ENCODE measurements around the gene CDHR5. TPM values are rescaled to one million over a fixed set of nuclear protein-coding genes. Genes with fewer than 3 reads are reported as not detected.
"Not testable (repeated sequence)": the region's sequence is repeated elsewhere in the genome, so short reads cannot be mapped to it uniquely, and the experiment has no call there.

The CDHR5 gene
- total RNA-seq, 2 donors from 2014 or later, result 140 to 310 TPM

- Histone ChIP-seq H3K4me3 (no peak overlapping the region), H3K9ac (ENCODE audit: low read depth in 2 of 2, low read length in 2 of 2) (no peak overlapping the region), H3K27ac (no peak overlapping the region), H3K4me1 (peaks cover 9% of the 10 kb centered on the region), H3K9me3 (no peaks in the 10 kb centered on the region), H3K27me3 (no peaks in the 10 kb centered on the region), H3K36me3 (peaks cover 6% of the 10 kb centered on the region)
- no peak for DNase-seq
- no peak for TF ChIP-seq CTCF (IDR thresholded peaks at IDR 0.05)
- intact Hi-C loops (cut with DNase I), result no loop called here
Measured at GRCh38 chr11:656866-657265, 32.1 kb upstream of the CDHR5 start.

- no peak overlapping the region for H3K27ac ChIP-seq
- no peak for DNase-seq
- no peak overlapping the region for H3K9ac ChIP-seq (ENCODE audit: low read depth in 2 of 2, low read length in 2 of 2)
- H3K4me1 ChIP-seq, result peaks cover 9% of the 10 kb centered on the region
- H3K27me3 ChIP-seq, result no peaks in the 10 kb centered on the region
- H3K4me3 ChIP-seq, result no peak overlapping the region
- TF ChIP-seq CTCF (IDR thresholded peaks at IDR 0.05), result no peak
- peaks cover 6% of the 10 kb centered on the region for H3K36me3 ChIP-seq
- no peaks in the 10 kb centered on the region for H3K9me3 ChIP-seq
- intact Hi-C loops (cut with DNase I), result no loop called here
Measured at GRCh38 chr11:656426-656825, 31.7 kb upstream of the CDHR5 start.

- H3K4me1 ChIP-seq, result peaks cover 9% of the 10 kb centered on the region
- no peak overlapping the region for H3K27ac ChIP-seq
Measured at GRCh38 chr11:655036-655726, 30.4 kb upstream of the CDHR5 start.

GRCh38 chr11:654444-654843, 29.7 kb upstream of the CDHR5 start:
- H3K4me3 ChIP-seq; H3K27ac ChIP-seq; intact Hi-C loops (cut with DNase I); DNase-seq; H3K4me1 ChIP-seq; H3K36me3 ChIP-seq; H3K9ac ChIP-seq (ENCODE audit: low read depth in 2 of 2, low read length in 2 of 2); H3K9me3 ChIP-seq; H3K27me3 ChIP-seq: not testable (repeated sequence)

More at GRCh38 chr11:655036-655726, 30.4 kb upstream of the CDHR5 start:
- Histone ChIP-seq H3K9ac (ENCODE audit: low read depth in 2 of 2, low read length in 2 of 2) (no peak overlapping the region), H3K36me3 (peaks cover 6% of the 10 kb centered on the region), H3K9me3 (no peaks in the 10 kb centered on the region), H3K27me3 (no peaks in the 10 kb centered on the region), H3K4me3 (no peak overlapping the region)
- peak; percentile 37 for DNase-seq
- TF ChIP-seq CTCF (IDR thresholded peaks at IDR 0.05), result no peak
- intact Hi-C loops (cut with DNase I), result no loop called here

- H3K27me3 ChIP-seq, result no peaks in the 10 kb centered on the region
- no peak for TF ChIP-seq CTCF (IDR thresholded peaks at IDR 0.05)
- H3K27ac ChIP-seq, result no peak overlapping the region
- no peak for DNase-seq
- no peaks in the 10 kb centered on the region for H3K9me3 ChIP-seq
- intact Hi-C loops (cut with DNase I), result no loop called here
- H3K4me3 ChIP-seq, result no peak overlapping the region
- no peak overlapping the region for H3K9ac ChIP-seq (ENCODE audit: low read depth in 2 of 2, low read length in 2 of 2)
- H3K36me3 ChIP-seq, result no peaks in the 10 kb centered on the region
- peaks cover 9% of the 10 kb centered on the region for H3K4me1 ChIP-seq
Measured at GRCh38 chr11:653837-654236, 29.1 kb upstream of the CDHR5 start.

GRCh38 chr11:653136-653535, 28.4 kb upstream of the CDHR5 start:
- intact Hi-C loops (cut with DNase I); H3K9me3 ChIP-seq; H3K27ac ChIP-seq; H3K4me1 ChIP-seq; H3K4me3 ChIP-seq; H3K9ac ChIP-seq (ENCODE audit: low read depth in 2 of 2, low read length in 2 of 2); H3K27me3 ChIP-seq; DNase-seq; H3K36me3 ChIP-seq: not testable (repeated sequence)
